Measurements from ENCODE around the gene SEC14L1. TPM values are rescaled to one million over a fixed set of nuclear protein-coding genes. Genes with fewer than 3 reads are reported as not detected.

The SEC14L1 gene
- total and polyA plus RNA-seq, 2 of the 8 experiments (the other 6 are each of a cell fraction or from before 2014, with no cell fraction given), result 27.2 to 74.4 TPM

DNA sequence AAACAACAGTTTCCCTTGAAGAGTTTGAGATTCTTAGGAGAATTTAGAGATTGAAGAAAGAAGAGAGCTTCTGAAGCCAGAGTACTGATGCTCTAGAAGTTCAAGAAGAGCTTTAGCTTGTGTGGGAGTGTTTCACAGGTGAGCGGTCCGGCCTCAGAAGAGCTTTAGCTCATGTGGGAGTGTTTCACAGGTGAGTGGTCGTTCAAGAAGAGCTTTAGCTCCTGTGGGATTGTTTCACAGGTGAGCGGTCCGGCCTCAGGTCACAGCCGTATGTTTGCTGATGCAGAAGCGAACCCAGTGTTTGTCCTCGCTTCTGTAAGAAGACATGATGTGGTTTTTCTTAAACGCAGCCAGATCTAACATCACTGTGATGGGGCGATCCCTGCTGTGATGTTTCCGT lies 76.4 kb downstream of the SEC14L1 start:
- no peaks in the 10 kb centered on the region for H3K79me1 ChIP-seq (ENCODE audit: low read depth, low read length)
- no peak overlapping the region for H3K4me2 ChIP-seq (ENCODE audit: insufficient read depth in 1 of 2, low read depth in 2 of 2, low read length in 2 of 2)
- ChIA-PET CTCF (ENCODE audit: partially characterized antibody) (interaction anchor here (0.6 to 1.0 kb wide), 3 partner anchors 8 to 254 kb away, joined by 3 read pairs; no protein-coding TSS in a partner anchor), POLR2A (ENCODE audit: partially characterized antibody) (no interaction called here)
- H3K27me3 ChIP-seq (replicated peaks in 1 of 4; ENCODE audit: control insufficient read depth in 3 of 4, extremely low read depth in 1 of 4, insufficient read depth in 3 of 4, low read length in 3 of 4), result no peaks in the 10 kb centered on the region
- H3K4ac ChIP-seq (replicated peaks; ENCODE audit: insufficient read length, low read depth, low read length), result no peak overlapping the region
- H2BK120ac ChIP-seq (replicated peaks; ENCODE audit: low read depth, low read length), result no peak overlapping the region
- FAIRE-seq (no peak), DNase-seq (ENCODE audit: low read depth in 1 of 2, low spot score in 2 of 2) (no peak)
- 92% methylated on average over 11 of the region's 11 CpGs; no CpG with 5 or more reads in 1 of the 2 experiments for WGBS, 2 experiments (ENCODE audit: extremely low coverage in 1 of 2, insufficient coverage in 1 of 2, insufficient read length in 1 of 2, insufficient replicate concordance in 2 of 2, low coverage in 1 of 2, low lambda C conversion rate in 2 of 2, missing lambda C conversion rate in 1 of 2)
- no peak overlapping the region for H3K23ac ChIP-seq (ENCODE audit: insufficient read length)
- peaks cover 4% of the 10 kb centered on the region; the same call in 1 of the 2 replicates for H3K23me2 ChIP-seq (ENCODE audit: low read depth, low read length)
- H3K27ac ChIP-seq (ENCODE audit: low read depth, low read length), result no peak overlapping the region
- no peak overlapping the region for H4K8ac ChIP-seq (ENCODE audit: extremely low read depth, insufficient read depth, low read length)
- no peak overlapping the region for H4K91ac ChIP-seq (replicated peaks; ENCODE audit: insufficient read length, low read length)
- no peak overlapping the region for H3K9ac ChIP-seq (replicated peaks in 1 of 4; ENCODE audit: extremely low read depth in 1 of 4, low read depth in 3 of 4, low read length in 3 of 4)
- H3K79me2 ChIP-seq (ENCODE audit: control insufficient read depth in 1 of 2, insufficient read depth in 2 of 2, low read length in 2 of 2), result no peaks in the 10 kb centered on the region
- peaks cover 0 to 4% (median 0%) of the 10 kb centered on the region in 4 experiments; a peak in 2 of 7 replicates for H3K4me1 ChIP-seq (replicated peaks in 1 of 4; ENCODE audit: control insufficient read depth in 3 of 4, insufficient read depth in 4 of 4, low read length in 3 of 4)
- no peak overlapping the region for H3K56ac ChIP-seq (replicated peaks; ENCODE audit: insufficient read length, low read depth, low read length)
- H4K5ac ChIP-seq (ENCODE audit: insufficient read length, low read depth, low read length), result no peak overlapping the region
- H2AFZ ChIP-seq (ENCODE audit: low read length), result no peak overlapping the region
- H3K36me3 ChIP-seq (ENCODE audit: control insufficient read depth in 2 of 4, insufficient read depth in 4 of 4, low read length in 3 of 4), result peaks cover 4 to 19% (median 13%) of the 10 kb centered on the region in 4 experiments
- peaks cover 0 to 8% of the 10 kb centered on the region in 2 experiments for H4K20me1 ChIP-seq (replicated peaks in 1 of 2; ENCODE audit: control insufficient read depth in 1 of 2, insufficient read depth in 2 of 2, low read length in 2 of 2)
- no peak overlapping the region for H3K18ac ChIP-seq (ENCODE audit: extremely low read depth, low read length)
- no peak overlapping the region for H2BK20ac ChIP-seq (ENCODE audit: low read length)
- H2BK15ac ChIP-seq (ENCODE audit: low read length), result no peak overlapping the region
- no peak overlapping the region for H2BK5ac ChIP-seq (ENCODE audit: low read depth, low read length)
- no peak overlapping the region for H2AK5ac ChIP-seq (ENCODE audit: low read depth, low read length)
- H3K14ac ChIP-seq (ENCODE audit: insufficient read length), result no peak overlapping the region
- H3K4me3 ChIP-seq (ENCODE audit: extremely low read depth in 1 of 4, insufficient read depth in 2 of 4, low read depth in 3 of 4, low read length in 4 of 4), result no peak overlapping the region
- no peaks in the 10 kb centered on the region for H3K9me3 ChIP-seq (ENCODE audit: insufficient read depth in 2 of 2, low read depth in 1 of 2, low read length in 1 of 2)
- no peak overlapping the region for H2BK12ac ChIP-seq (ENCODE audit: low read depth, low read length)
- TF ChIP-seq TAF1 (IDR thresholded peaks at IDR 0.05; ENCODE audit: low read depth, low read length) (no peak), EGR1 (IDR thresholded peaks at IDR 0.05; ENCODE audit: borderline replicate concordance, low read depth, low read length) (no peak), NANOG (IDR thresholded peaks at IDR 0.05; ENCODE audit: insufficient read depth, low read depth, low read length, poor library complexity, severe bottlenecking) (no peak), SIN3A (conservative IDR thresholded peaks at IDR 0.05 in 1 of 2, IDR thresholded peaks at IDR 0.05 in 1 of 2; ENCODE audit: low read depth in 1 of 2, low read length in 2 of 2) (no peak), CEBPB (IDR thresholded peaks at IDR 0.05; ENCODE audit: low read depth, low read length) (no peak), SUZ12 (IDR thresholded peaks at IDR 0.05; ENCODE audit: low read length) (no peak), HDAC6 (IDR thresholded peaks at IDR 0.05; ENCODE audit: low read depth, low read length) (no peak), MAFK (IDR thresholded peaks at IDR 0.05; ENCODE audit: low read depth, low read length) (no peak), SRF (IDR thresholded peaks at IDR 0.05; ENCODE audit: low read depth, low read length) (no peak), EP300 (IDR thresholded peaks at IDR 0.05; ENCODE audit: borderline replicate concordance in 1 of 2, low read depth in 2 of 2, low read length in 2 of 2) (no peak), CTBP2 (IDR thresholded peaks at IDR 0.05; ENCODE audit: borderline replicate concordance, insufficient read depth, insufficient read length, low read length) (no peak), RNF2 (IDR thresholded peaks at IDR 0.05; ENCODE audit: borderline replicate concordance, low read depth, low read length, missing control alignments, poor library complexity, severe bottlenecking) (no peak)
- TF ChIP-seq, protein P1, sequence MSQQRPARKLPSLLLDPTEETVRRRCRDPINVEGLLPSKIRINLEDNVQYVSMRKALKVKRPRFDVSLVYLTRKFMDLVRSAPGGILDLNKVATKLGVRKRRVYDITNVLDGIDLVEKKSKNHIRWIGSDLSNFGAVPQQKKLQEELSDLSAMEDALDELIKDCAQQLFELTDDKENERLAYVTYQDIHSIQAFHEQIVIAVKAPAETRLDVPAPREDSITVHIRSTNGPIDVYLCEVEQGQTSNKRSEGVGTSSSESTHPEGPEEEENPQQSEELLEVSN (IDR thresholded peaks at IDR 0.05), result no peak
